SJSA1 (cell line): ENCODE results near the gene SPP1. TPM values are rescaled to one million over a fixed set of nuclear protein-coding genes. Genes with fewer than 3 reads are reported as not detected.
"Not testable (repeated sequence)": the region's sequence is repeated elsewhere in the genome, so short reads cannot be mapped to it uniquely, and the experiment has no call there.

ENCODE experiments used
- DNase-seq, 2 experiments: peaks; one replicate each; pipeline ENCODE4 v3.0.0-alpha.2; 2015 to 2020; ENCODE audit warnings: low spot score in 2 of 2, low read depth in 1 of 2
- H3K27ac ChIP-seq: fragments of 250-450 bp; sonication (Bioruptor Pico); 2 replicates; pipeline ENCODE4 v1.5.1; 2020; ENCODE audit warnings: mild to moderate bottlenecking, moderate library complexity
- H3K27me3 ChIP-seq: fragments of 250-450 bp; sonication (Bioruptor Pico); replicated peaks from 2 replicates; pipeline ENCODE4 v1.5.1; 2020; ENCODE audit warnings: mild to moderate bottlenecking, moderate library complexity
- H3K36me3 ChIP-seq: fragments of 250-450 bp; sonication (Bioruptor Pico); 2 replicates; pipeline ENCODE4 v1.5.1; 2020; ENCODE audit warnings: mild to moderate bottlenecking
- H3K4me1 ChIP-seq: fragments of 250-450 bp; sonication (Bioruptor Pico); replicated peaks from 2 replicates; pipeline ENCODE4 v1.6.1; 2021; ENCODE audit warnings: mild to moderate bottlenecking
- H3K4me3 ChIP-seq: fragments of 250-450 bp; sonication (Bioruptor Pico); 2 replicates; pipeline ENCODE4 v1.5.1; 2020; ENCODE audit warnings: mild to moderate bottlenecking
- H3K9me3 ChIP-seq: fragments of 250-450 bp; sonication (Bioruptor Pico); replicated peaks from 2 replicates; pipeline ENCODE4 v1.5.1; 2020; ENCODE audit warnings: mild to moderate bottlenecking
- total RNA-seq: library from RNA; depleted of rRNA; stranded (reverse); fragments of >200 nt; shearing (Covaris generic); gene quantifications from 2 replicates; pipeline ENCODE4 v1.2.3, GENCODE V29; 2014; rRNA removed

SPP1 gene
- total RNA-seq = 2.7 and 3.6 TPM in 2 replicates

GRCh38 chr4:87975466-87975865, at the start of gene SPP1:
Gene SPP1, plus strand, starts transcription at chr4:87975714. Its CDS starts 1,182 bp downstream, at chr4:87976896.
- Histone ChIP-seq H3K4me3 (no peak within 1 kb of the TSS), H3K27me3 (no peaks in the 10 kb centered on the region), H3K4me1 (peaks cover 14% of the 10 kb centered on the region), H3K27ac (no peak within 1 kb of the TSS), H3K9me3 (no peaks in the 10 kb centered on the region), H3K36me3 (no peaks in the 10 kb centered on the region)
- no peak for DNase-seq

GRCh38 chr4:87926554-87927098, 48.9 kb upstream of the SPP1 start:
- DNase-seq = no peak
- no peak overlapping the region for H3K27ac ChIP-seq
- H3K9me3 ChIP-seq = no peaks in the 10 kb centered on the region
- no peak overlapping the region for H3K4me3 ChIP-seq
- H3K36me3 ChIP-seq = no peaks in the 10 kb centered on the region
- H3K4me1 ChIP-seq = no peaks in the 10 kb centered on the region
- H3K27me3 ChIP-seq = no peaks in the 10 kb centered on the region

- DNase-seq = no peak
- H3K4me3 ChIP-seq = no peak overlapping the region
- H3K4me1 ChIP-seq = no peaks in the 10 kb centered on the region
- H3K27ac ChIP-seq = no peak overlapping the region
- H3K9me3 ChIP-seq = no peaks in the 10 kb centered on the region
- no peaks in the 10 kb centered on the region for H3K27me3 ChIP-seq
- H3K36me3 ChIP-seq = no peaks in the 10 kb centered on the region
Measured at GRCh38 chr4:87930629-87931028, 44.9 kb upstream of the SPP1 start.

GRCh38 chr4:87931932-87932331, 43.6 kb upstream of the SPP1 start:
- no peak for DNase-seq
- H3K4me1 ChIP-seq = no peaks in the 10 kb centered on the region
- no peak overlapping the region for H3K27ac ChIP-seq
- H3K9me3 ChIP-seq = no peaks in the 10 kb centered on the region
- H3K27me3 ChIP-seq = no peaks in the 10 kb centered on the region
- H3K36me3 ChIP-seq = no peaks in the 10 kb centered on the region
- no peak overlapping the region for H3K4me3 ChIP-seq

- Histone ChIP-seq H3K36me3 (no peaks in the 10 kb centered on the region), H3K27me3 (no peaks in the 10 kb centered on the region), H3K27ac (no peak overlapping the region), H3K4me3 (no peak overlapping the region), H3K4me1 (no peaks in the 10 kb centered on the region), H3K9me3 (no peaks in the 10 kb centered on the region)
- no peak for DNase-seq
Measured at GRCh38 chr4:87932718-87933141, 42.8 kb upstream of the SPP1 start.

- H3K4me1 ChIP-seq = no peaks in the 10 kb centered on the region
- H3K27ac ChIP-seq = no peak overlapping the region
- H3K36me3 ChIP-seq = no peaks in the 10 kb centered on the region
- H3K9me3 ChIP-seq = no peaks in the 10 kb centered on the region
- H3K27me3 ChIP-seq = no peaks in the 10 kb centered on the region
- no peak for DNase-seq
- H3K4me3 ChIP-seq = no peak overlapping the region
Measured at GRCh38 chr4:87933337-87933736, 42.2 kb upstream of the SPP1 start.

GRCh38 chr4:87934157-87934704, 41.3 kb upstream of the SPP1 start:
- Histone ChIP-seq H3K36me3 (no peaks in the 10 kb centered on the region), H3K27me3 (no peaks in the 10 kb centered on the region), H3K4me1 (no peaks in the 10 kb centered on the region), H3K27ac (no peak overlapping the region), H3K9me3 (no peaks in the 10 kb centered on the region), H3K4me3 (no peak overlapping the region)
- no peak for DNase-seq

GRCh38 chr4:87934973-87935372, 40.5 kb upstream of the SPP1 start:
- H3K36me3 ChIP-seq = no peaks in the 10 kb centered on the region
- H3K27ac ChIP-seq = no peak overlapping the region
- H3K27me3 ChIP-seq = no peaks in the 10 kb centered on the region
- DNase-seq = no peak
- no peaks in the 10 kb centered on the region for H3K4me1 ChIP-seq
- no peaks in the 10 kb centered on the region for H3K9me3 ChIP-seq
- no peak overlapping the region for H3K4me3 ChIP-seq

GRCh38 chr4:87935954-87936353, 39.6 kb upstream of the SPP1 start:
- DNase-seq, H3K36me3 ChIP-seq, H3K27me3 ChIP-seq, H3K4me3 ChIP-seq, H3K9me3 ChIP-seq, H3K27ac ChIP-seq, H3K4me1 ChIP-seq: not testable (repeated sequence)

- no peaks in the 10 kb centered on the region for H3K36me3 ChIP-seq
- H3K9me3 ChIP-seq = no peaks in the 10 kb centered on the region
- no peak for DNase-seq
- no peak overlapping the region for H3K27ac ChIP-seq
- H3K27me3 ChIP-seq = no peaks in the 10 kb centered on the region
- no peaks in the 10 kb centered on the region for H3K4me1 ChIP-seq
- H3K4me3 ChIP-seq = no peak overlapping the region
Measured at GRCh38 chr4:87937523-87937922, 38.0 kb upstream of the SPP1 start.

- Histone ChIP-seq H3K27ac (no peak overlapping the region), H3K4me1 (no peaks in the 10 kb centered on the region), H3K9me3 (no peaks in the 10 kb centered on the region), H3K27me3 (no peaks in the 10 kb centered on the region), H3K36me3 (no peaks in the 10 kb centered on the region), H3K4me3 (no peak overlapping the region)
- no peak for DNase-seq
Measured at GRCh38 chr4:87938746-87939145, 36.8 kb upstream of the SPP1 start.

- H3K36me3 ChIP-seq = no peaks in the 10 kb centered on the region
- H3K4me1 ChIP-seq = no peaks in the 10 kb centered on the region
- no peak for DNase-seq
- H3K4me3 ChIP-seq = no peak overlapping the region
- H3K9me3 ChIP-seq = no peaks in the 10 kb centered on the region
- H3K27ac ChIP-seq = no peak overlapping the region
- H3K27me3 ChIP-seq = no peaks in the 10 kb centered on the region
Measured at GRCh38 chr4:87939978-87940690, 35.4 kb upstream of the SPP1 start.

- not testable (repeated sequence) for H3K9me3 ChIP-seq, H3K4me3 ChIP-seq, H3K27me3 ChIP-seq, H3K27ac ChIP-seq, H3K4me1 ChIP-seq, DNase-seq, H3K36me3 ChIP-seq
Measured at GRCh38 chr4:87940809-87941208, 34.7 kb upstream of the SPP1 start.

- Histone ChIP-seq H3K27me3 (no peaks in the 10 kb centered on the region), H3K36me3 (no peaks in the 10 kb centered on the region), H3K27ac (no peak overlapping the region), H3K4me1 (no peaks in the 10 kb centered on the region), H3K9me3 (no peaks in the 10 kb centered on the region), H3K4me3 (no peak overlapping the region)
- no peak for DNase-seq
Measured at GRCh38 chr4:87941537-87942392, 33.7 kb upstream of the SPP1 start.
